Measurements from ENCODE around the gene ANKRD24.
A peak's percentile ranks its signal among the peaks of the same experiment; 100 is the strongest.

- TF ChIP-seq CTCF (conservative IDR thresholded peaks at IDR 0.05; ENCODE audit: low read depth, low read length) (peak; percentile 83), EZH2 (IDR thresholded peaks at IDR 0.05; ENCODE audit: borderline replicate concordance, low read depth, low read length, poor library complexity, severe bottlenecking) (no peak)
Observed at GRCh38 chr19:4233282-4233853, 50.9 kb downstream of the ANKRD24 start.

All from A673 (cell line).